MM.1S (cell line): Measurements from ENCODE around the gene SSU72.

ENCODE experiments used
- CTCF ChIP-seq: fragments of 300-600 bp; sonication (generic); IDR thresholded peaks from 2 replicates; pipeline ENCODE4 v1.5.1; 2016; ENCODE audit warnings: antibody characterized with exemption, low read length, mixed read lengths
- EZH2phosphoT487 ChIP-seq: fragments of 300-600 bp; sonication (generic); IDR thresholded peaks from 2 replicates; pipeline ENCODE4 v1.6.1; 2018; ENCODE audit warnings: antibody characterized with exemption, low read length

DNA sequence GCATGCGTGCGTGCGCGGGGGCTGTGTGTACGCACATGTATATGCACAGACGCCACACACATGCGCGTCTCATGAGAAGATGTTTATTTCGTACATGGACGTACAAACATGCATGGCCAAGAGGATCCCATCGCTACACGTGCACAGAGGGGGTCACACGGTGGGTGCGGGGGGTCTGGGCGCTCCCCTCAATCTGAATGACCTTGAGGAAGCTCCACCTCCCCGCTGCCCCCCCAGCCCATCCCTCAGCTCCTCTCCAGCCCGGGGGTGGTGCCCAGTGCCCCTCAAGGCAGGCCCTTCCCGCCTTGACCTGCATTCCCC lies 35.7 kb downstream of the SSU72 start:
- TF ChIP-seq CTCF: no peak
- no peak for TF ChIP-seq EZH2phosphoT487
